Tibial nerve (tissue), 3 donors: ENCODE results near the gene PSMD14.
"Not testable (repeated sequence)": the region's sequence is repeated elsewhere in the genome, so short reads cannot be mapped to it uniquely, and the experiment has no call there.

Experiments used
- CTCF ChIP-seq, 5 experiments: fragments of 200-600 bp in 3 of 5; fragments of 450-650 bp in 2 of 5; sonication (generic) in 3 of 5; IDR thresholded peaks; one replicate each; pipeline ENCODE4 v1.5.1; 2016 to 2019; ENCODE audit warnings: antibody characterized with exemption in 5 of 5, mild to moderate bottlenecking in 3 of 5, moderate library complexity in 2 of 5
- POLR2A ChIP-seq, 2 donors: fragments of 450-650 bp; IDR thresholded peaks; one replicate each; pipeline ENCODE4 v1.6.1; 2017; ENCODE audit warnings: antibody characterized with exemption in 2 of 2, mild to moderate bottlenecking in 2 of 2, moderate library complexity in 2 of 2

- not testable (repeated sequence) for TF ChIP-seq POLR2A, CTCF (IDR thresholded peaks at IDR 0.05)
These were observed 26.5 kb upstream of the PSMD14 start for GRCh38 chr2:161281615-161282310.
